GM12878 (cell line): ENCODE measurements around the gene SYNPO.

Source experiments
- ATF2 ChIP-seq: IDR thresholded peaks from 2 replicates; pipeline ENCODE4 v1.6.1; 2012; ENCODE audit warnings: low read length, inconsistent platforms
- CTCF ChIP-seq, 3 experiments: IDR thresholded peaks in 2 of 3; conservative IDR thresholded peaks in 1 of 3; 2 replicates each; pipeline ENCODE4 v1.5.1; 2011; ENCODE audit warnings: low read depth in 3 of 3, low read length in 3 of 3, mild to moderate bottlenecking in 3 of 3, control low read depth in 2 of 3, moderate library complexity in 2 of 3, inconsistent platforms in 1 of 3, mixed read lengths in 1 of 3; ENCODE audit not compliant: control insufficient read depth in 2 of 3, insufficient read depth in 1 of 3; ENCODE audit errors: extremely low read depth in 1 of 3
- MXI1 ChIP-seq: fragments of 150-350 bp; IDR thresholded peaks from 2 replicates; pipeline ENCODE4 v1.6.1; 2011; ENCODE audit warnings: low read depth, mild to moderate bottlenecking, inconsistent platforms, low read length, improper control_type of control experiment
- NR2C2 ChIP-seq: IDR thresholded peaks from 2 replicates; pipeline ENCODE4 v1.6.1; 2011; ENCODE audit warnings: borderline replicate concordance, low read depth; ENCODE audit not compliant: control insufficient read depth, insufficient read length
- RFX5 ChIP-seq: IDR thresholded peaks from 2 replicates; pipeline ENCODE4 v1.6.1; 2011; ENCODE audit warnings: low read depth, low read length, improper control_type of control experiment
- SMC3 ChIP-seq: IDR thresholded peaks from 2 replicates; pipeline ENCODE4 v1.6.1; 2011; ENCODE audit warnings: low read length, improper control_type of control experiment, borderline replicate concordance
- TARDBP ChIP-seq: IDR thresholded peaks from 2 replicates; pipeline ENCODE4 v1.6.1; 2016; ENCODE audit warnings: borderline replicate concordance

GRCh38 chr5:150612405-150612804 lies 28.1 kb upstream of the SYNPO start:
- no peak for TF ChIP-seq SMC3
- no peak for TF ChIP-seq CTCF (IDR thresholded peaks at IDR 0.05 in 2 of 3, conservative IDR thresholded peaks at IDR 0.05 in 1 of 3; ENCODE audit: control insufficient read depth in 2 of 3, extremely low read depth in 1 of 3, insufficient read depth in 1 of 3, low read depth in 3 of 3, low read length in 3 of 3)
- no peak for TF ChIP-seq NR2C2
- no peak for TF ChIP-seq MXI1
- no peak for TF ChIP-seq RFX5
- TF ChIP-seq TARDBP = no peak
- no peak for TF ChIP-seq ATF2
